Left cardiac atrium (tissue), 4 donors: ENCODE results near the gene ZNF407. TPM values are rescaled to one million over a fixed set of nuclear protein-coding genes. Genes with fewer than 3 reads are reported as not detected.

Experiments
- ATAC-seq, 2 donors: fragments of 200-7000 bp; cut with Tn5 transposase; one replicate each; pipeline ENCODE4 v1.9.1; 2020; ENCODE audit warnings: mild to moderate bottlenecking in 2 of 2, moderate library complexity in 2 of 2
- DNase-seq: peaks from one replicate; pipeline ENCODE4 v3.0.0-alpha.2; 2020
- intact Hi-C, 2 donors: fragments of 100-400 bp; cut with DNase I; formaldehyde crosslinking; loops; one replicate each; pipeline versions ENCODE4 v1.14.1 to v1.15.1; 2022 to 2023
- total RNA-seq, 2 donors: library from RNA; stranded (reverse); fragmentation: NEBNext Ultra II Directional; extraction: Animal tissue kit (Norgen Biotek cat#: 25700); gene quantifications; one replicate each; pipeline ENCODE4 v1.2.1, GENCODE V29; 2021
- donor health status: DM: no; HTN: yes; CAD: no.
- donor health status: DM: no; HTN: yes; CAD: no; lungs with severe emphysema.
- donor health status: DM: yes; HTN: yes; CAD: no.
- donor health status: Dilated cardiomyopathy.

The ZNF407 gene
- total RNA-seq, 2 donors from 2014 or later, result 10.1 to 10.6 TPM

- DNase-seq (no peak), ATAC-seq (peak in 1 of 2 donors; percentile 12)
- intact Hi-C loops, result no loop called here
These were observed 439.4 kb downstream of the ZNF407 start for GRCh38 chr18:75036917-75037688.

GRCh38 chr18:75037689-75037955 lies 440.0 kb downstream of the ZNF407 start:
- intact Hi-C loops, result no loop called here
- DNase-seq, result no peak
- ATAC-seq, result no peak

GRCh38 chr18:75041586-75041985 lies 443.9 kb downstream of the ZNF407 start:
- no peak for DNase-seq
- intact Hi-C loops, result no loop called here
- no peak for ATAC-seq

- DNase-seq (no peak), ATAC-seq (no peak)
These were observed 445.8 kb downstream of the ZNF407 start for GRCh38 chr18:75043478-75043877.

GRCh38 chr18:75044296-75044695 lies 446.6 kb downstream of the ZNF407 start:
- ATAC-seq (no peak), DNase-seq (no peak)
- intact Hi-C loops, result no loop called here

More at GRCh38 chr18:75043478-75043877, 445.8 kb downstream of the ZNF407 start:
- intact Hi-C loops, result no loop called here

GRCh38 chr18:75044791-75045190 lies 447.1 kb downstream of the ZNF407 start:
- intact Hi-C loops, result no loop called here
- DNase-seq (no peak), ATAC-seq (no peak)

- no peak for DNase-seq
- intact Hi-C loops, result no loop called here
- no peak for ATAC-seq
These were observed 447.6 kb downstream of the ZNF407 start for GRCh38 chr18:75045272-75045671.

- no peak for DNase-seq
- intact Hi-C loops, result no loop called here
- peak; percentile 55 to 68 for ATAC-seq
These were observed 449.7 kb downstream of the ZNF407 start for GRCh38 chr18:75047240-75047961.

- intact Hi-C loops, result no loop called here
- ATAC-seq, result no peak
- no peak for DNase-seq
These were observed 451.2 kb downstream of the ZNF407 start for GRCh38 chr18:75048776-75049454.

GRCh38 chr18:75049455-75049789 lies 451.8 kb downstream of the ZNF407 start:
- DNase-seq, result no peak
- intact Hi-C loops, result no loop called here
- ATAC-seq, result no peak

GRCh38 chr18:75051757-75052156 lies 454.1 kb downstream of the ZNF407 start:
- intact Hi-C loops, result no loop called here
- ATAC-seq (no peak), DNase-seq (no peak)

GRCh38 chr18:75052475-75052874 lies 454.8 kb downstream of the ZNF407 start:
- intact Hi-C loops, result no loop called here
- DNase-seq (no peak), ATAC-seq (peak; percentile 13 to 62)

GRCh38 chr18:75053028-75053629 lies 455.5 kb downstream of the ZNF407 start:
- DNase-seq (no peak), ATAC-seq (peak; percentile 33 to 59)
- intact Hi-C loops, result no loop called here

GRCh38 chr18:75054046-75054445 lies 456.4 kb downstream of the ZNF407 start:
- ATAC-seq (no peak), DNase-seq (no peak)
- intact Hi-C loops, result no loop called here

GRCh38 chr18:75054611-75055010 lies 456.9 kb downstream of the ZNF407 start:
- intact Hi-C loops, result no loop called here
- no peak for DNase-seq
- ATAC-seq, result no peak

GRCh38 chr18:75057169-75057960 lies 459.7 kb downstream of the ZNF407 start:
- ATAC-seq, result no peak
- DNase-seq, result no peak
- intact Hi-C loops, result no loop called here

- ATAC-seq (no peak), DNase-seq (no peak)
- intact Hi-C loops, result no loop called here
These were observed 462.5 kb downstream of the ZNF407 start for GRCh38 chr18:75060185-75060584.

- DNase-seq (no peak), ATAC-seq (no peak)
- intact Hi-C loops, result no loop called here
These were observed 464.7 kb downstream of the ZNF407 start for GRCh38 chr18:75062297-75062886.

- intact Hi-C loops, result no loop called here
- DNase-seq, result no peak
- no peak for ATAC-seq
These were observed 465.5 kb downstream of the ZNF407 start for GRCh38 chr18:75063196-75063595.
